NCI-H446 (cell line): Measurements from ENCODE around the gene GLYATL1B.
A peak's percentile ranks its signal among the peaks of the same experiment; 100 is the strongest.
"Not testable (repeated sequence)": the region's sequence is repeated elsewhere in the genome, so short reads cannot be mapped to it uniquely, and the experiment has no call there.

Experiments
- DNase-seq, 2 experiments: peaks; one replicate each; lab custom pipeline; 2025; lab: John Stamatoyannopoulos, UW

Gene GLYATL1B

GRCh38 chr11:59086007-59086406, at the start of gene GLYATL1B:
TSS of gene GLYATL1B (plus strand) at chr11:59086307. CDS start at chr11:59086307, 0 bp downstream.
- not testable (repeated sequence) for DNase-seq

GRCh38 chr11:59036542-59036941, 49.6 kb upstream of the GLYATL1B start:
- not testable (repeated sequence) for DNase-seq

GRCh38 chr11:59037434-59037833, 48.7 kb upstream of the GLYATL1B start:
- peak in 1 of 2 experiments; percentile 2 for DNase-seq

- DNase-seq = no peak
These were observed 45.5 kb upstream of the GLYATL1B start for GRCh38 chr11:59040607-59041006.

- not testable (repeated sequence) for DNase-seq
These were observed 34.7 kb upstream of the GLYATL1B start for GRCh38 chr11:59051383-59051782.

- DNase-seq = not testable (repeated sequence)
These were observed 33.8 kb upstream of the GLYATL1B start for GRCh38 chr11:59052355-59052754.

- peak; percentile 24 to 67 for DNase-seq
These were observed 32.7 kb upstream of the GLYATL1B start for GRCh38 chr11:59053387-59053786.

- peak; percentile 85 to 94 for DNase-seq
These were observed 27.7 kb upstream of the GLYATL1B start for GRCh38 chr11:59058120-59059033.

GRCh38 chr11:59060096-59060495, 26.0 kb upstream of the GLYATL1B start:
- not testable (repeated sequence) for DNase-seq

GRCh38 chr11:59062602-59063529, 23.2 kb upstream of the GLYATL1B start:
- DNase-seq = peak in 1 of 2 experiments; percentile 42

- not testable (repeated sequence) for DNase-seq
These were observed 21.9 kb upstream of the GLYATL1B start for GRCh38 chr11:59063996-59064727.

- no peak for DNase-seq
These were observed 17.0 kb upstream of the GLYATL1B start for GRCh38 chr11:59069087-59069486.

GRCh38 chr11:59076876-59077571, 9.1 kb upstream of the GLYATL1B start:
- DNase-seq = no peak

- DNase-seq = no peak
These were observed 7.7 kb upstream of the GLYATL1B start for GRCh38 chr11:59078435-59078834.

- no peak for DNase-seq
These were observed 7.0 kb upstream of the GLYATL1B start for GRCh38 chr11:59079086-59079485.

GRCh38 chr11:59080421-59080820, 5.7 kb upstream of the GLYATL1B start:
- not testable (repeated sequence) for DNase-seq

- DNase-seq = not testable (repeated sequence)
These were observed 4.6 kb upstream of the GLYATL1B start for GRCh38 chr11:59081430-59082020.

- DNase-seq = no peak
These were observed 2.1 kb downstream of the GLYATL1B start for GRCh38 chr11:59088162-59088561.

- not testable (repeated sequence) for DNase-seq
These were observed 7.5 kb downstream of the GLYATL1B start for GRCh38 chr11:59093576-59093975.

- DNase-seq = not testable (repeated sequence)
These were observed 9.1 kb downstream of the GLYATL1B start for GRCh38 chr11:59095225-59095624.
